ENCODE measurements around the gene CTXND1.

- TF ChIP-seq FOXM1 (IDR thresholded peaks at IDR 0.05; ENCODE audit: borderline replicate concordance, low read depth) = no peak
- no peak for TF ChIP-seq CREB1 (IDR thresholded peaks at IDR 0.05; ENCODE audit: low read depth)
- no peak for TF ChIP-seq MAX (IDR thresholded peaks at IDR 0.05)
- TF ChIP-seq RAD21 (IDR thresholded peaks at IDR 0.05; ENCODE audit: low read depth) = no peak
- TF ChIP-seq EP300 (IDR thresholded peaks at IDR 0.05; ENCODE audit: borderline replicate concordance) = no peak
- no peak for TF ChIP-seq TEAD4 (IDR thresholded peaks at IDR 0.05)
- TF ChIP-seq NFIC (IDR thresholded peaks at IDR 0.05) = no peak
- TF ChIP-seq YY1 (IDR thresholded peaks at IDR 0.05; ENCODE audit: low read depth) = no peak
- TF ChIP-seq REST (IDR thresholded peaks at IDR 0.05; ENCODE audit: low read depth) = no peak
- no peak for TF ChIP-seq TCF12 (IDR thresholded peaks at IDR 0.05; ENCODE audit: low read depth)
- no peak for TF ChIP-seq TAF1 (IDR thresholded peaks at IDR 0.05; ENCODE audit: low read depth)
- no peak for TF ChIP-seq EGR1 (IDR thresholded peaks at IDR 0.05)
Measured at GRCh38 chr15:80203361-80203885, 48.6 kb downstream of the CTXND1 start.

All from Ishikawa (cell line).